Hematopoietic multipotent progenitor cell treated with erythropoietin and hydrocortisone succinate and interleukin-3 and kit ligand, for 8 days (in vitro differentiated cells): ENCODE data around the gene NPAS3.
"Not testable (repeated sequence)": the region's sequence is repeated elsewhere in the genome, so short reads cannot be mapped to it uniquely, and the experiment has no call there.

Source experiments
- DNase-seq: peaks from one replicate; pipeline ENCODE4 v3.0.0-alpha.2; 2015

The NPAS3 gene

GRCh38 chr14:33088274-33088673, 149.6 kb downstream of the NPAS3 start:
- not testable (repeated sequence) for DNase-seq

- no peak for DNase-seq
Measured at GRCh38 chr14:33098016-33098415, 159.3 kb downstream of the NPAS3 start.

- DNase-seq = no peak
Measured at GRCh38 chr14:33103489-33103888, 164.8 kb downstream of the NPAS3 start.

GRCh38 chr14:33103966-33104365, 165.3 kb downstream of the NPAS3 start:
- no peak for DNase-seq

- no peak for DNase-seq
Measured at GRCh38 chr14:33110737-33111443, 172.2 kb downstream of the NPAS3 start.

GRCh38 chr14:33114331-33114730, 175.7 kb downstream of the NPAS3 start:
- DNase-seq = no peak

GRCh38 chr14:33118668-33119067, 180.0 kb downstream of the NPAS3 start:
- no peak for DNase-seq

GRCh38 chr14:33120341-33120740, 181.7 kb downstream of the NPAS3 start:
- no peak for DNase-seq

GRCh38 chr14:33120966-33121365, 182.3 kb downstream of the NPAS3 start:
- DNase-seq = no peak

GRCh38 chr14:33123281-33123680, 184.6 kb downstream of the NPAS3 start:
- DNase-seq = no peak

- no peak for DNase-seq
Measured at GRCh38 chr14:33126433-33126832, 187.8 kb downstream of the NPAS3 start.

- DNase-seq = no peak
Measured at GRCh38 chr14:33127531-33127930, 188.9 kb downstream of the NPAS3 start.

GRCh38 chr14:33131801-33132200, 193.1 kb downstream of the NPAS3 start:
- DNase-seq = no peak

- DNase-seq = no peak
Measured at GRCh38 chr14:33134162-33134561, 195.5 kb downstream of the NPAS3 start.

GRCh38 chr14:33134975-33135374, 196.3 kb downstream of the NPAS3 start:
- no peak for DNase-seq

- DNase-seq = no peak
Measured at GRCh38 chr14:33150666-33151428, 212.2 kb downstream of the NPAS3 start.

- no peak for DNase-seq
Measured at GRCh38 chr14:33163109-33163508, 224.4 kb downstream of the NPAS3 start.

- no peak for DNase-seq
Measured at GRCh38 chr14:33163600-33163999, 224.9 kb downstream of the NPAS3 start.

- DNase-seq = no peak
Measured at GRCh38 chr14:33165144-33165925, 226.7 kb downstream of the NPAS3 start.

- DNase-seq = no peak
Measured at GRCh38 chr14:33165926-33166289, 227.2 kb downstream of the NPAS3 start.

- no peak for DNase-seq
Measured at GRCh38 chr14:33175951-33176350, 237.3 kb downstream of the NPAS3 start.

- no peak for DNase-seq
Measured at GRCh38 chr14:33184587-33184986, 245.9 kb downstream of the NPAS3 start.

GRCh38 chr14:33186656-33187055, 248.0 kb downstream of the NPAS3 start:
- no peak for DNase-seq

GRCh38 chr14:33188880-33189279, 250.2 kb downstream of the NPAS3 start:
- DNase-seq = no peak
